Measurements from ENCODE around the gene MARCHF3.
"Not testable (repeated sequence)": the region's sequence is repeated elsewhere in the genome, so short reads cannot be mapped to it uniquely, and the experiment has no call there.

Gene MARCHF3

GRCh38 chr5:126866851-126867636, 163.3 kb downstream of the MARCHF3 start:
- DNase-seq, result no peak

GRCh38 chr5:126865299-126865698, 165.1 kb downstream of the MARCHF3 start:
- DNase-seq, result no peak

- DNase-seq, result no peak
These were observed 166.2 kb downstream of the MARCHF3 start for GRCh38 chr5:126864042-126864688.

- no peak for DNase-seq
These were observed 167.0 kb downstream of the MARCHF3 start for GRCh38 chr5:126863402-126863801.

GRCh38 chr5:126858441-126858840, 171.9 kb downstream of the MARCHF3 start:
- no peak for DNase-seq

GRCh38 chr5:126857472-126858410, 172.6 kb downstream of the MARCHF3 start:
- DNase-seq, result no peak

GRCh38 chr5:126855266-126855665, 175.1 kb downstream of the MARCHF3 start:
- no peak for DNase-seq

GRCh38 chr5:126854526-126855110, 175.7 kb downstream of the MARCHF3 start:
- no peak for DNase-seq

GRCh38 chr5:126853541-126854307, 176.6 kb downstream of the MARCHF3 start:
- not testable (repeated sequence) for DNase-seq

- DNase-seq, result no peak
These were observed 177.5 kb downstream of the MARCHF3 start for GRCh38 chr5:126852841-126853271.

- DNase-seq, result no peak
These were observed 178.2 kb downstream of the MARCHF3 start for GRCh38 chr5:126852091-126852571.

GRCh38 chr5:126851501-126852011, 178.8 kb downstream of the MARCHF3 start:
- no peak for DNase-seq

GRCh38 chr5:126849101-126849678, 181.2 kb downstream of the MARCHF3 start:
- DNase-seq, result no peak

- no peak for DNase-seq
These were observed 182.1 kb downstream of the MARCHF3 start for GRCh38 chr5:126848253-126848652.

- DNase-seq, result no peak
These were observed 182.5 kb downstream of the MARCHF3 start for GRCh38 chr5:126847826-126848251.

GRCh38 chr5:126847456-126847820, 182.9 kb downstream of the MARCHF3 start:
- no peak for DNase-seq

GRCh38 chr5:126846744-126847455, 183.5 kb downstream of the MARCHF3 start:
- no peak for DNase-seq

GRCh38 chr5:126846344-126846743, 184.0 kb downstream of the MARCHF3 start:
- DNase-seq, result no peak

- DNase-seq, result not testable (repeated sequence)
These were observed 184.8 kb downstream of the MARCHF3 start for GRCh38 chr5:126845470-126846070.

- DNase-seq, result not testable (repeated sequence)
These were observed 187.0 kb downstream of the MARCHF3 start for GRCh38 chr5:126843375-126843774.
